B cell (primary cell): Measurements from ENCODE around the gene SLC39A8. TPM values are rescaled to one million over a fixed set of nuclear protein-coding genes. Genes with fewer than 3 reads are reported as not detected.

Experiments
- ATAC-seq: fragments of 200-7000 bp; cut with Tn5 transposase; one replicate; pipeline ENCODE4 v1.10.0; 2021; ENCODE audit warnings: low read depth, mild to moderate bottlenecking, moderate number of reproducible peaks, moderate library complexity
- CTCF ChIA-PET: fragments of 350-600 bp; sonication (Branson Sonifier 250); formaldehyde crosslinking; loops from one replicate; lab custom pipeline; 2021; ENCODE audit warnings: antibody characterized with exemption, inconsistent platforms; lab: Charles Lee
- POLR2A ChIA-PET: fragments of 350-600 bp; sonication (Branson Sonifier 250); formaldehyde crosslinking; loops from one replicate; lab custom pipeline; 2021; ENCODE audit warnings: antibody characterized with exemption; lab: Charles Lee
- DNase-seq: peaks from one replicate; pipeline ENCODE4 v3.0.0; 2013
- H2AFZ ChIP-seq: 2 replicates; pipeline ENCODE4 v1.6.1; 2012; ENCODE audit warnings: mild to moderate bottlenecking, low read depth, low read length; ENCODE audit not compliant: insufficient read depth, poor library complexity, severe bottlenecking
- H3K27ac ChIP-seq, 2 donors: 1 replicate in 1 of 2; 2 replicates in 1 of 2; pipeline ENCODE4 v1.5.1; 2012 to 2013; ENCODE audit warnings: low read length in 2 of 2, mild to moderate bottlenecking in 2 of 2, moderate library complexity in 1 of 2
- H3K27me3 ChIP-seq, 4 experiments: fragments of 200-600 bp in 1 of 4; sonication (generic) in 1 of 4; replicated peaks in 1 of 4; 1 replicate in 2 of 4; 2 replicates in 2 of 4; pipeline versions ENCODE4 v1.6.1 to v1.7.0; 2013 to 2016; ENCODE audit warnings: low read length in 3 of 4, mild to moderate bottlenecking in 2 of 4, mixed read lengths in 1 of 4, moderate library complexity in 1 of 4; ENCODE audit not compliant: insufficient read depth in 4 of 4, control insufficient read depth in 3 of 4; ENCODE audit errors: control extremely low read depth in 1 of 4
- H3K36me3 ChIP-seq, 2 experiments: replicated peaks in 1 of 2; 1 replicate in 1 of 2; 2 replicates in 1 of 2; pipeline versions ENCODE4 v1.6.1 to v1.7.1; 2013; ENCODE audit warnings: low read length in 1 of 2; ENCODE audit not compliant: insufficient read depth in 2 of 2, control insufficient read depth in 1 of 2; ENCODE audit errors: control extremely low read depth in 1 of 2, extremely low read depth in 1 of 2
- H3K4me1 ChIP-seq, 2 donors: fragments of 200-600 bp in 1 of 2; sonication (generic) in 1 of 2; 1 replicate in 1 of 2; 2 replicates in 1 of 2; pipeline versions ENCODE4 v1.5.1 to v1.6.1; 2013 to 2017; ENCODE audit warnings: low read length in 2 of 2; ENCODE audit not compliant: control insufficient read depth in 2 of 2, insufficient read depth in 2 of 2
- H3K4me2 ChIP-seq: replicated peaks from 2 replicates; pipeline ENCODE3; 2012; ENCODE audit warnings: mild to moderate bottlenecking, low read depth, low read length; ENCODE audit not compliant: poor library complexity, severe bottlenecking
- H3K4me3 ChIP-seq, 5 experiments: fragments of 200-600 bp in 1 of 5; sonication (generic) in 1 of 5; 1 replicate in 3 of 5; 2 replicates in 2 of 5; pipeline versions ENCODE4 v1.5.1 to v1.7.0; 2011 to 2016; ENCODE audit warnings: low read length in 4 of 5, mild to moderate bottlenecking in 4 of 5, low read depth in 2 of 5, control low read depth in 1 of 5, moderate library complexity in 1 of 5; ENCODE audit not compliant: insufficient read depth in 1 of 5; ENCODE audit errors: control extremely low read depth in 1 of 5, extremely low read depth in 1 of 5
- H3K79me2 ChIP-seq: fragments of 200-600 bp; sonication (generic); one replicate; pipeline ENCODE4 v1.6.0; 2016; ENCODE audit warnings: low read length; ENCODE audit not compliant: control insufficient read depth, insufficient read depth
- H3K9ac ChIP-seq: fragments of 200-600 bp; sonication (generic); 2 replicates; pipeline ENCODE4 v1.6.1; 2017; ENCODE audit warnings: mild to moderate bottlenecking, low read length, moderate library complexity
- H3K9me3 ChIP-seq, 3 donors: one replicate each; pipeline versions ENCODE4 v1.6.1 to v1.7.1; 2013; ENCODE audit warnings: low read length in 2 of 3; ENCODE audit not compliant: control insufficient read depth in 2 of 3, insufficient read depth in 1 of 3; ENCODE audit errors: control extremely low read depth in 1 of 3
- H4K20me1 ChIP-seq: 2 replicates; pipeline ENCODE4 v1.6.0; 2012; ENCODE audit warnings: mild to moderate bottlenecking, low read length; ENCODE audit not compliant: insufficient read depth, control insufficient read depth, poor library complexity, severe bottlenecking
- H3K27ac Mint-ChIP-seq: one replicate; pipeline ENCODE4 v1.8.0; 2021; ENCODE audit warnings: mixed read lengths
- H3K27me3 Mint-ChIP-seq: one replicate; pipeline ENCODE4 v1.8.0; 2021; ENCODE audit warnings: mixed read lengths
- H3K4me1 Mint-ChIP-seq: one replicate; pipeline ENCODE4 v1.8.0; 2021; ENCODE audit warnings: mixed read lengths
- H3K4me3 Mint-ChIP-seq: one replicate; pipeline ENCODE4 v1.8.0; 2021; ENCODE audit warnings: mixed read lengths
- H3K9me3 Mint-ChIP-seq: one replicate; pipeline ENCODE4 v1.8.0; 2022; ENCODE audit warnings: mixed read lengths; ENCODE audit not compliant: insufficient read depth
- CTCF ChIP-seq: fragments of 200-600 bp; IDR thresholded peaks from one replicate; pipeline ENCODE4 v1.8.0; 2022; ENCODE audit warnings: antibody characterized with exemption, mild to moderate bottlenecking
- EZH2 ChIP-seq: IDR thresholded peaks from 2 replicates; pipeline ENCODE4 v1.6.1; 2012; ENCODE audit warnings: borderline replicate concordance, low read depth, mild to moderate bottlenecking, moderate library complexity, low read length; ENCODE audit not compliant: insufficient read depth, poor library complexity, severe bottlenecking
- WGBS: methylation state at CpG from one replicate; pipeline ENCODE4 v1.1.5; 2013; ENCODE audit warnings: missing lambda C conversion rate; ENCODE audit not compliant: insufficient coverage; 5-methylcytosine and 5-hydroxymethylcytosine counted together
- intact Hi-C: fragments of 100-400 bp; cut with micrococcal nuclease; formaldehyde crosslinking; loops from one replicate; pipeline ENCODE4 v1.10.0; 2022
- polyA plus RNA-seq: library from polyadenylated mRNA; depleted of rRNA; stranded (reverse); fragments of >200 nt; gene quantifications from 2 replicates; pipeline ENCODE4 v1.2.3, GENCODE V29; 2012
- total RNA-seq, 2 donors: library from RNA; stranded (reverse); fragments of 120-200 nt in 1 of 2; gene quantifications; 1 replicate in 1 of 2; 2 replicates in 1 of 2; pipeline versions ENCODE4 v1.2.3 to v1.2.4, GENCODE V29; 2013 to 2022

Gene SLC39A8
- total and polyA plus RNA-seq, 2 donors (not counting 1 experiment from before 2014, with no cell fraction given) = 2.4 to 8.4 TPM

- Mint-ChIP-seq H3K27ac (no peak overlapping the region), H3K27me3 (no peaks in the 10 kb centered on the region), H3K4me3 (no peak overlapping the region), H3K4me1 (no peaks in the 10 kb centered on the region), H3K9me3 (no peaks in the 10 kb centered on the region)
- no peak overlapping the region for H2AFZ ChIP-seq
- no peak for ATAC-seq
- DNase-seq = no peak
- intact Hi-C loops = no loop called here
- TF ChIP-seq CTCF = no peak
- no peak for TF ChIP-seq EZH2
- POLR2A ChIA-PET = no interaction called here
- no peaks in the 10 kb centered on the region for H3K9me3 ChIP-seq
- H3K27me3 ChIP-seq = no peaks in the 10 kb centered on the region
- no peak overlapping the region for H3K27ac ChIP-seq
- no peak overlapping the region for H3K4me3 ChIP-seq
- no peaks in the 10 kb centered on the region for H4K20me1 ChIP-seq
- H3K4me2 ChIP-seq = no peak overlapping the region
- WGBS = no CpG with 5 or more reads among the region's 1 CpG
- CTCF ChIA-PET = no interaction called here
- no peaks in the 10 kb centered on the region for H3K4me1 ChIP-seq
- peaks cover 0 to 3% of the 10 kb centered on the region in 2 experiments for H3K36me3 ChIP-seq
- H3K9ac ChIP-seq = no peak overlapping the region
- no peaks in the 10 kb centered on the region for H3K79me2 ChIP-seq
These were observed 39.6 kb downstream of the SLC39A8 start for GRCh38 chr4:102305666-102306065.

GRCh38 chr4:102302762-102303161 is 42.5 kb downstream of the SLC39A8 start:
- Histone ChIP-seq H3K4me2 (no peak overlapping the region), H3K79me2 (no peaks in the 10 kb centered on the region), H3K27ac (no peak overlapping the region), H3K4me3 (no peak overlapping the region), H4K20me1 (no peaks in the 10 kb centered on the region), H3K4me1 (peaks cover 5% of the 10 kb centered on the region in 2 donors), H3K27me3 (no peaks in the 10 kb centered on the region), H3K9me3 (no peaks in the 10 kb centered on the region), H3K36me3 (peaks cover 0 to 3% of the 10 kb centered on the region in 2 experiments), H2AFZ (no peak overlapping the region), H3K9ac (no peak overlapping the region)
- no peaks in the 10 kb centered on the region for H3K9me3 Mint-ChIP-seq
- H3K27ac Mint-ChIP-seq = no peak overlapping the region
- CTCF ChIA-PET = interaction anchor here (0.7 to 1.2 kb wide), 4 partner anchors 14 to 363 kb away, joined by 3 to 6 read pairs (median 3); no protein-coding TSS in a partner anchor
- peaks cover 9% of the 10 kb centered on the region for H3K4me1 Mint-ChIP-seq
- intact Hi-C loops = no loop called here
- no peak for DNase-seq
- no peak overlapping the region for H3K4me3 Mint-ChIP-seq
- ATAC-seq = no peak
- WGBS = no CpG with 5 or more reads among the region's 1 CpG
- POLR2A ChIA-PET = no interaction called here
- TF ChIP-seq CTCF (no peak), EZH2 (no peak)
- H3K27me3 Mint-ChIP-seq = no peaks in the 10 kb centered on the region
